GM23248 (cell line): ENCODE data around the gene GAB2.

Experiments
- EZH2 ChIP-seq: fragments of 200-600 bp; sonication (generic); IDR thresholded peaks from 2 replicates; pipeline ENCODE4 v1.6.1; 2018; ENCODE audit warnings: antibody characterized with exemption, mild to moderate bottlenecking; ENCODE audit not compliant: insufficient read depth, poor library complexity, severe bottlenecking
- EZH2phosphoT487 ChIP-seq: fragments of 200-600 bp; sonication (generic); IDR thresholded peaks from 2 replicates; pipeline ENCODE4 v1.6.1; 2018; ENCODE audit warnings: antibody characterized with exemption, moderate library complexity, mild to moderate bottlenecking, low read depth; ENCODE audit not compliant: insufficient read depth

- TF ChIP-seq EZH2phosphoT487 (no peak), EZH2 (no peak)
Measured at GRCh38 chr11:78199653-78200015, 218.0 kb downstream of the GAB2 start.
